ENCODE measurements around the gene GPR161.

GPR161 gene

GRCh38 chr1:168150283-168150682, 13.6 kb upstream of the GPR161 start:
- no peak for DNase-seq (ENCODE audit: low read depth in 2 of 3, low spot score in 2 of 3)

DNA sequence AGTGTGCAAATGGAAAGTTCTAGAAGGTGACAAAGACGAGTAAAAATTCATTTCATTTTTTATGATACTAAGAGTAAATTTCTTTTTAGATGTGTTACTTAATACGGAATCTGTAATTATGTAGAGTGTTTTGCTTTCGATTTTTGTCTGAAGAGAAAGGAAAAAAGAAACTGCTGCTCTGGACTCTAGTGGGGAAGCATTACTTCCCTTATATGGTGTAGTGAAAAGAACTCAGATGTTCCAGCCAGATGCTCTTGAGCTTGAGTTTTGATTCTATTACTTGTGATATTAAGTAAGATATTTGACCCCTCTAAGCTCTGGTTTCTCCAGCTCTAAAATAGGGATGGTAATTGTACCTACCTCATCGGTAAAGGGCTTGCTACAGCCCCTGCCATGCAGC, 12.2 kb upstream of the GPR161 start:
- DNase-seq (ENCODE audit: low read depth in 2 of 3, low spot score in 2 of 3) = no peak

- DNase-seq (ENCODE audit: low read depth in 2 of 3, low spot score in 2 of 3) = no peak
These were observed 9.9 kb upstream of the GPR161 start for GRCh38 chr1:168146626-168147025.

- no peak for DNase-seq (ENCODE audit: low read depth in 2 of 3, low spot score in 2 of 3)
These were observed 9.4 kb upstream of the GPR161 start for GRCh38 chr1:168146160-168146539.

GRCh38 chr1:168145184-168146159, 8.7 kb upstream of the GPR161 start:
- DNase-seq (ENCODE audit: low read depth in 2 of 3, low spot score in 2 of 3) = peak; percentile 63 to 92 (median 83)

DNA sequence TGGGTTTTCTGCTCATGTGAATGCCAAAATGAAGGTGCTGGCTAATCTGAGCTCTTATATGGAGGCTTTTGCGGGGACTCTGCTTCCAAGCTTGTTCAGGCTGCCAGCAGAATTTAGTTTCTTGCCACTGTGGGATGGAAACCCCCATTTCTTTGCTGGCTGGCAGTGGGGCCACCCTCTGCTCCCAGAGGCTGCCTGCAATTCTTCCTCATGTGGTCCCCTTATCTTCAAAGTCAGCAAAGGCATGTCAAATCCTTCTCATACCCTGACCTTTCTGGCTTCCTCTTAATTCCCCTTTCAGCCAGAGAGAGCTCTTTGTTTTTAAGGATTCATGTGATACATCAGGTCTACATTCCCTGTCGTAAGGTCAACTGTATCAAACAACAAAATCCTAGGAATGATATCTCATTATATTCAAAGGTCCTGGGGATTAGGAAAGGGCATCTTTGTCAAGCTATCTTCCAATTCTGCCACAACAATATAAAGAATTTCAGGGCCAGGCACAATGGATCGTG, 5.2 kb upstream of the GPR161 start:
- no peak for DNase-seq (ENCODE audit: low read depth in 2 of 3, low spot score in 2 of 3)

DNA sequence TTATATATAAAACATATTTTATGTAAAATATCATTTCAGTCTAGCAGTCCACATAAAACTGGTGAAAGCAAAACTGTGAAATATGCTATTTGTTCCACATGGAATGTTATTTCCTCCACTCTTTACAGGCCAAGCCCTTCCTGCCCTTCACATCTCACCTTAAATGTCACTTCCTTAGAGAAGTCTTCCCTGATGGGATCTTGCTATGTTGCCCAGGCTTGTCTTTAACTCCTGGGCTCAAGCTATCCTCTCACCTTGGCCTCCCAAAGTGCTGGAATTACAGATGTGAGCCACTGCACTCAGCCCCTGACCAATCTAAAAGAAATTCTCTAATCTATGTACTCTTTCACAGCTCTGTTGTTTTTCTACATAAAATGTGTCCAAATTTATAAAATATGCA, 2.3 kb upstream of the GPR161 start:
- DNase-seq (ENCODE audit: low read depth in 2 of 3, low spot score in 2 of 3) = no peak

DNA sequence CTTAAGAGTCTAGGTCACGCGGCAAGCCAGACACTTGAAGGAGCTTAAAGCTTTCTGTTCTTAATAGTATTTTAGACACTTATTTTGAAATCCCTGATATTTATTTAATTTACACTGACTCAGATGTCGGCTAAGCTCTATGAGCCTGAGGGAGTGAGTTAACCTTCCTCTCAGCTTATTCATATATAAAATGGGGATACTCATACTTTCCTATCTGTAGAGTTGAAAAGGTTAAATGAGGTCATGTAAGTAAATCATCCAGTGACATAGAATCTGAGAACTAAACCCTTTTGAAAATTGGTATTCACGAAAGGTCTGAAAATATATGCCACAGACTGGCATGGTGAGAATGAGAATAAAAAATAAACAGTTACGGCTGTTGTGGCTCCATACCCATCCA, 1.4 kb upstream of the GPR161 start:
- DNase-seq (ENCODE audit: low read depth in 2 of 3, low spot score in 2 of 3) = no peak

DNA sequence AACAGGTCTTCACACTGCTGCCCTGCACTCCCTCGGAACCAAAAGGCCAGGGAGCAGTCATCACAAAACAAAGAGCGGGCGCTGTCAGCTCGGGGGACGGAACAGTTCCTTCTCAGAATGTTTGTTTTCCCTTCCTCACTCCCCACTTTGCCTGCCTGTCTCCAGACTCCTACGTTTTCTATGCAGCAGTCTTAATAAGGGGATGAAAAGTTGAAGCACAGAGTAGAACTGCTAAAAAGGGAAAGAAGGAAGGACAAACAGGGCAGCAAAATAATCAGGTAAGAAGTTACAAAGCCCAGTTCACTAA, 738 bp upstream of the GPR161 start:
- DNase-seq (ENCODE audit: low read depth in 2 of 3, low spot score in 2 of 3) = no peak

DNA sequence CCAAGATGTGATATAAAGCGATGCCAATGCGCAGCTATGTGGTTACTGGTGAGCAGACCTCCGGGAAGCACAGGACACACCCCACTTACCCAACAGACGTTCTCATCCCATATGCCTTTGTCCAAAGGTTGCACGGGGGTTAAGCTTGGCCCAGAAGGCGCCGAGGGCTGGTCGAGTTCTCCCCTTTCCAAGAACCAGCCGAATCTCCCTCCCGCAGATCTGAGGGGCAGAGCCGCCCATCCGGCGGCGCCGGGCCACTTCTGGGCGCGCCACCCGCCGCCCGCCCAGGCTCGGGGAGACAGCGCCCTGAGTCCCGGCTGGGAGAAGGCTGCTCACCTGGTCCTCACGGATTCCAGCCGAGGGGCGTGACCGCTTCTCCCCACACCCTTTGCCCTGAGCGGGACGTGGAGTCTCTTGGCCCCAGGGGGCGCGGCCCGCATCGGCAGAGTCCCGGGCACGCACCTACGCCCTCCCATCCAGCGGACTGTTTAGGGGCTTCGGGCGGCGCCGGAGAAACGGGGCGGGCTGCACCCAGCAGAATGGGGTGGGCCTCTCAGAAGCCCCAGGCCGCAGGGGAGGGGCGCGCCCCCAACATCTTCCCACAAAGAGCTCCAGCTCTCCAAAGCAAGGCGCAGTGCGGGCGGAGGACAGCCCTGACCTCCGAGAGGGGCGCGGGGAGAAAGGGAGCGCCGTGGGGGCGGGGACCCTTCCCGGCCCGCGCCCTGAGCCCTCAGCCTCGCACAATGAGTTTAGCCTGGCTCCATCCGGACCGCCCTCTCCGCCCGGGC, 615 bp downstream of the GPR161 start:
- DNase-seq (ENCODE audit: low read depth in 2 of 3, low spot score in 2 of 3) = no peak

DNA sequence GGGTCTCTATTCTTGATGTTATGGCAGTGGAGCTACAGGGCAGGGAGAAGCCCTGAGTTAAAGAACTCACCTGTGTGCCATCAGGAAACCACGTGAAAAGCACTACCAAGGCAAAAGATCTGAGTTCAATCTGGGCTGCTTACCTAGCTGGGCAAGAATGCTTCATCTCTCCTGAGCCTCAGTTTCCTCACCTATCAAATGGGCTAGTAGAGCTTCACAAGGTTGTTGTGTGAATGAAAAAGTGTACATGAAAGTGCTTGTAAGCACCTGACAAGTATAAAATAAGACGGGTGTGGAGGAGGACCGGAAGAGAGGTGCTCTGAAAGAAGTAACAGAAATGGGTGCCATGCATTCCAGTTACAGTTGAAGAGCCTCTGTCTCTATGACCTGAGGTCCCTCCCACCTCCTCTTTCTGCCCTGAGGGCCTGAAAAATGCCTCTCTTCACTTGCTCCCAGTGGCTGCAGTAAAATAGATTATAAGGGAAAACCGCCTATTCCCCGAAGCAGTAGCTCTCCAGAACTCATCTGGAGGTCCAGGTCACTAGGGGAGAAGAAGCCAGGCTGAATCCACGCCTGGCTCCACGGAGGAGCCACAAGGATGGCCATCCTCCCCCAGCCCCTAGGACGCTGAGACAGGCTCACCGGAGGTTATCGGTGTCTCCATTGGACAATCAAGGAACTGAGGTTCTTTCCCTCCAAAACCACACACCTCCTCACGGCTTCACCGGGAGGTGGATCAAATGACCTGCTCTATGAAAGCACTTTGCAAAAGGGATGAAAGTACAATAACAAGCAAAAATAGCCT, 1.4 kb downstream of the GPR161 start:
- no peak for DNase-seq (ENCODE audit: low read depth in 2 of 3, low spot score in 2 of 3)

DNA sequence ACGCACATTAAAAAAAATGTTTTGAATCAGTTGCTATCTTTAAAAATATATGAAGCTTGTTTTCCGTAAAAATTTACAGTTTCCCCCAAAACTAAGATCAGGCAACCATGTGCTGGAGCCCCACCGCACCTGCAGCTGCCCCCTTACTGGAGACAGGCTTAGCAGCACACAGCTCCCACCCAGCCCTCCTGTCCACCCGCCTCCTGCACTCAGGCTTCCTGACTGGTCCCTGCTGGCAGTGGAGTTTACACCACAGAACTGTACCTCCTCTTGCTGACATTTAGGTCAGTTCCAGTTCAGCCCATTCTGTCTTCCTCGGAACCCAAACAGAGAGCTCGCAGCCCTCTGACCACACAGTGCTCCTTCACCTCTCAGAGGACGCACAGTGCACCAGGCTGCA, 2.1 kb downstream of the GPR161 start:
- DNase-seq (ENCODE audit: low read depth in 2 of 3, low spot score in 2 of 3) = no peak

GRCh38 chr1:168134132-168134531, 2.6 kb downstream of the GPR161 start:
- DNase-seq (ENCODE audit: low read depth in 2 of 3, low spot score in 2 of 3) = no peak

- DNase-seq (ENCODE audit: low read depth in 2 of 3, low spot score in 2 of 3) = no peak
These were observed 6.8 kb downstream of the GPR161 start for GRCh38 chr1:168129933-168130332.

GRCh38 chr1:168127503-168127902, 9.2 kb downstream of the GPR161 start:
- DNase-seq (ENCODE audit: low read depth in 2 of 3, low spot score in 2 of 3) = no peak

- no peak for DNase-seq (ENCODE audit: low read depth in 2 of 3, low spot score in 2 of 3)
These were observed 11.7 kb downstream of the GPR161 start for GRCh38 chr1:168125051-168125450.

- DNase-seq (ENCODE audit: low read depth in 2 of 3, low spot score in 2 of 3) = no peak
These were observed 15.2 kb downstream of the GPR161 start for GRCh38 chr1:168121401-168122011.

DNA sequence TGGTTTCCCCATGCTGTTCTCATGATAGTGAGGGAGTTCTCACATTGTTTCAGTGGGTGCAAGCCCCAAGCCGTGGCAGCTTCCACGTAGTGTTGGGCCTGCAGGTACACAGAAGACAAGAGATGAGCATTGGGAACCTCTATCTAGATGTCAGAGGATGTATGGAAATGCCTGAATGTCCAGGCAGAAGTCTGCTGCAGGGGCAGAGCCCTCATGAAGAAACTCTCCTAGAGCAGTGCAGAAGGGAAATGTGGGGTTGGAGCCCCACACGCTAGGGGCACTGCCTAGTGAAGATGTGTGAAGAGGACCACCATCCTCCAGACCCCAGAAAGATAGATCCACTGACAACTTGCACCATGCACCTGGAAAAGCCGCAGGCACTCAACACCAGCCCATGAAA, 17.0 kb downstream of the GPR161 start:
- DNase-seq (ENCODE audit: low read depth in 2 of 3, low spot score in 2 of 3) = no peak

DNA sequence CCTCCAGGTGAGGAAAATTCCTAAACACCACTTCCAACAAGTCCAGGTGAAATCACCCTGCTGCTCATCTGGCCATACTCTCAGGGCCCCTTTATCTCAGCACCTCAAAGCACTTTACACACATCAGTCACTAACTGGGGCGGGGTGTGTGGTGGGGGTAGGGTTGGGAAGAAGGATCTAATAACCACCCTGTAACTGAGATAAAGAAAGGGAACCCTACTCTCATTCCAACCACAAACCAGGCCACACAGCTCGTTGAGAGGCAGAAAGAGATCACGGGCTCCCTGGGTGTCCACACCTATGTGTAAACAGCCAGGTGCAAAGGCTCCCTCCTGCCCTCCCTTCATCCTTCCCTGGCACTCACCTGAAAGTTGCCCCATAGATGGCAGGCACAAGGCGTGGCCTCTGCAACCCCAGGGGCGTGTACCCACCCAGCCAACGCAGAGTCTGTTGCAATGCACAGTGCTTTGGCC, 20.4 kb downstream of the GPR161 start:
- no peak for DNase-seq (ENCODE audit: low read depth in 2 of 3, low spot score in 2 of 3)

- DNase-seq (ENCODE audit: low read depth in 2 of 3, low spot score in 2 of 3) = no peak
These were observed 21.9 kb downstream of the GPR161 start for GRCh38 chr1:168114845-168115244.
